Measurements from ENCODE around the gene KDM4F. TPM values are rescaled to one million over a fixed set of nuclear protein-coding genes. Genes with fewer than 3 reads are reported as not detected.

Gene KDM4F
- total RNA-seq, 1 experiment from 2014 or later, result not detected

DNA sequence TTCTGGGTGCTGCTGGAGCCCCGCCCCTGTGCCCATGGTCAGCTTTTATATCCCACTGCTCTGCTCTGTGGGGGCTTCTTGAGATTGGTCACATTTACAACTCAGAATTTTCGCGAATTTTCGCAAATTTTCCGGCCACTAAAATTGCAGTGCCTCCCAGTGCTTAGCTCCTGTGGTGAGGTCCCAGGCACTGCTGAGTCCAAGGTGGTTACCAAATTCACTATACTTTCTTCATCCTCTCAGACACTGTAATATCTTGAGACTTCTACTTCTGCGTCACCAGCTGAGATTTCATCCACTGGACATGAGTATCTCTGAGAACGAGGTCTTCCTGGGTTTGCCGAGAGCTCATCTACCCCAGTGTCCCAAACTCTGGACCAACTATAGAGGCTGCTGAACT, 8.7 kb downstream of the KDM4F start:
- BruUV-seq (replicated peaks), result no TSS peak
- Histone ChIP-seq H2AFZ (ENCODE audit: low read depth, low read length, poor library complexity, severe bottlenecking) (no peak overlapping the region), H3K4me2 (ENCODE audit: low read length) (no peak overlapping the region), H3K9ac (ENCODE audit: low read length) (no peak overlapping the region), H3K79me2 (ENCODE audit: insufficient read depth, low read length) (no peaks in the 10 kb centered on the region), H3K4me1 (ENCODE audit: control insufficient read depth in 1 of 2, insufficient read depth in 2 of 2, low read length in 2 of 2) (no peaks in the 10 kb centered on the region), H3K27me3 (ENCODE audit: insufficient read depth, low read length) (no peaks in the 10 kb centered on the region), H3K9me3 (ENCODE audit: control insufficient read depth in 1 of 2, insufficient read depth in 1 of 2, low read depth in 1 of 2, low read length in 2 of 2) (no peaks in the 10 kb centered on the region), H4K20me1 (ENCODE audit: insufficient read depth) (no peaks in the 10 kb centered on the region), H3K27ac (ENCODE audit: low read depth, low read length) (no peak overlapping the region), H3K4me3 (replicated peaks in 1 of 2; ENCODE audit: low read depth in 1 of 2, low read length in 2 of 2) (no peak overlapping the region), H3K9me2 (ENCODE audit: insufficient read depth) (no peaks in the 10 kb centered on the region; the same call in 1 of the 2 replicates), H3K36me3 (ENCODE audit: control insufficient read depth in 1 of 2, insufficient read depth in 2 of 2, low read length in 2 of 2) (no peaks in the 10 kb centered on the region)
- RAD21 ChIA-PET (ENCODE audit: low non-redundant PET in 1 of 2, low total read pairs in 2 of 2, uncharacterized antibody in 2 of 2, unreplicated experiment in 2 of 2), result no interaction called here
- intact Hi-C loops (cut with micrococcal nuclease), result no loop called here
- ATAC-seq (no peak), DNase-seq (ENCODE audit: low read depth, low spot score) (no peak)
- POLR2A ChIA-PET, result interaction anchor here (2.2 kb wide), 1 partner anchor 9 kb away, joined by 6 read pairs; the partner anchor contains the start of gene SRSF8
- no peak for TF ChIP-seq RAD21 (IDR thresholded peaks at IDR 0.05; ENCODE audit: low read depth)
- TF ChIP-seq SP1 (IDR thresholded peaks at IDR 0.05; ENCODE audit: low read depth), result no peak
- no peak for TF ChIP-seq TCF7L2 (IDR thresholded peaks at IDR 0.05; ENCODE audit: borderline replicate concordance, extremely low read depth, insufficient read depth, insufficient read length)
- TF ChIP-seq ELF1 (IDR thresholded peaks at IDR 0.05; ENCODE audit: borderline replicate concordance, low read depth), result no peak
- no peak for TF ChIP-seq SRF (IDR thresholded peaks at IDR 0.05; ENCODE audit: low read depth)
- no peak for TF ChIP-seq POLR2A (IDR thresholded peaks at IDR 0.05; ENCODE audit: borderline replicate concordance, extremely low read depth, insufficient read depth, insufficient read length)
- no peak for TF ChIP-seq JUND (IDR thresholded peaks at IDR 0.05)
- no peak for TF ChIP-seq ZFX (IDR thresholded peaks at IDR 0.05)
- TF ChIP-seq ZNF274 (IDR thresholded peaks at IDR 0.05; ENCODE audit: low read depth, low read length), result no peak
- no peak for TF ChIP-seq EZH2phosphoT487 (IDR thresholded peaks at IDR 0.05; ENCODE audit: borderline replicate concordance)
- no peak for TF ChIP-seq CEBPB (IDR thresholded peaks at IDR 0.05; ENCODE audit: low read depth)
- TF ChIP-seq SIN3A (IDR thresholded peaks at IDR 0.05; ENCODE audit: low read depth), result no peak
- TF ChIP-seq POLR2AphosphoS5 (IDR thresholded peaks at IDR 0.05; ENCODE audit: low read depth, low read length), result no peak
- no peak for TF ChIP-seq EZH2 (IDR thresholded peaks at IDR 0.05)
- TF ChIP-seq, protein P1, sequence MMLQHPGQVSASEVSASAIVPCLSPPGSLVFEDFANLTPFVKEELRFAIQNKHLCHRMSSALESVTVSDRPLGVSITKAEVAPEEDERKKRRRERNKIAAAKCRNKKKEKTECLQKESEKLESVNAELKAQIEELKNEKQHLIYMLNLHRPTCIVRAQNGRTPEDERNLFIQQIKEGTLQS (IDR thresholded peaks at IDR 0.05), result no peak
- TF ChIP-seq, protein P2, sequence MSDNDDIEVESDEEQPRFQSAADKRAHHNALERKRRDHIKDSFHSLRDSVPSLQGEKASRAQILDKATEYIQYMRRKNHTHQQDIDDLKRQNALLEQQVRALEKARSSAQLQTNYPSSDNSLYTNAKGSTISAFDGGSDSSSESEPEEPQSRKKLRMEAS (IDR thresholded peaks at IDR 0.05), result no peak
- no peak for TF ChIP-seq CBX3 (IDR thresholded peaks at IDR 0.05; ENCODE audit: low read depth)
- TF ChIP-seq, protein P3, sequence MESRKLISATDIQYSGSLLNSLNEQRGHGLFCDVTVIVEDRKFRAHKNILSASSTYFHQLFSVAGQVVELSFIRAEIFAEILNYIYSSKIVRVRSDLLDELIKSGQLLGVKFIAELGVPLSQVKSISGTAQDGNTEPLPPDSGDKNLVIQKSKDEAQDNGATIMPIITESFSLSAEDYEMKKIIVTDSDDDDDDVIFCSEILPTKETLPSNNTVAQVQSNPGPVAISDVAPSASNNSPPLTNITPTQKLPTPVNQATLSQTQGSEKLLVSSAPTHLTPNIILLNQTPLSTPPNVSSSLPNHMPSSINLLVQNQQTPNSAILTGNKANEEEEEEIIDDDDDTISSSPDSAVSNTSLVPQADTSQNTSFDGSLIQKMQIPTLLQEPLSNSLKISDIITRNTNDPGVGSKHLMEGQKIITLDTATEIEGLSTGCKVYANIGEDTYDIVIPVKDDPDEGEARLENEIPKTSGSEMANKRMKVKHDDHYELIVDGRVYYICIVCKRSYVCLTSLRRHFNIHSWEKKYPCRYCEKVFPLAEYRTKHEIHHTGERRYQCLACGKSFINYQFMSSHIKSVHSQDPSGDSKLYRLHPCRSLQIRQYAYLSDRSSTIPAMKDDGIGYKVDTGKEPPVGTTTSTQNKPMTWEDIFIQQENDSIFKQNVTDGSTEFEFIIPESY (IDR thresholded peaks at IDR 0.05; ENCODE audit: extremely low read depth, insufficient replicate concordance, low read length), result no peak
- no peak for TF ChIP-seq FOSL1 (IDR thresholded peaks at IDR 0.05; ENCODE audit: low read depth)
- CTCF ChIA-PET, result no interaction called here

Measured in HCT116 (cell line).